ENCODE data around the gene GFPT2.

Gene GFPT2

DNA sequence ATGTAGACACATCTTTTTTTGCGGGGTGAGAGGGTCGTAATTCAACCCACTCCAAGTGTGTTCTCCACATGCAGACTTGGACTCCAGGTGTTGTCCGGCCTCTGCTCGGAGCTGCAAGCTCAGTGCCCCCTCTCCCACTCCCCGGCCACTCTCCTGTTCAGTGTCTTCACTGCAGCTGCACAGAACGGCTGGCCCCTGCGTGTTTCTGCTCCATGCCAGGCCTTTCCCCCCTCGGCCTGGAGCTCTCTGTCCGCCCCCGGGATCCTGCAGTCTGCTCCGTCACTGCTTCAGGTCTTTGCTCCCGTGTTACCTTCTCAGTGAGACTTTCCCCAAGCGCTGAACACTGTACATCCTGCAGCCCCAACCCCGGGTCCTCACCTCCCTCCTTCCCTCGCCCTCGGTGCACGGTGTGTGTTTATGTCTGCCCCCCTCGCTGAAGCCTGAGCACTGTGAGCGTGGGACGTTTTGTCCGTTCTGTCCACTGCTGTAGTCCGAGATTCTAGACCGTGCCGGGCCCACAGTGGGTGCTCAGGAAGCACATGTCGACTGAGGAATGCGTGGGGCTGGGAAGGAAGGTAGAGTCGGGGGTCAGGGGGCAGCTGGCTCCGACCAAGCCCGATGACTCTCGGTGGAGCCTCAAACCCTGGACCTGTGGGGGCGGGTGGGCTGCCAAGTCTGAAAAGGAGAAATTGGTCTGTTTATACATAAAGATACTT is 26.4 kb upstream of the GFPT2 start:
- in situ Hi-C loops (cut with MboI; ENCODE audit: low sequenced_read_pairs) = no loop called here

- in situ Hi-C loops (cut with MboI; ENCODE audit: low sequenced_read_pairs) = no loop called here
Observed at GRCh38 chr5:180378438-180379344, 25.6 kb upstream of the GFPT2 start.

GRCh38 chr5:180377556-180378197 is 24.5 kb upstream of the GFPT2 start:
- in situ Hi-C loops (cut with MboI; ENCODE audit: low sequenced_read_pairs) = no loop called here

DNA sequence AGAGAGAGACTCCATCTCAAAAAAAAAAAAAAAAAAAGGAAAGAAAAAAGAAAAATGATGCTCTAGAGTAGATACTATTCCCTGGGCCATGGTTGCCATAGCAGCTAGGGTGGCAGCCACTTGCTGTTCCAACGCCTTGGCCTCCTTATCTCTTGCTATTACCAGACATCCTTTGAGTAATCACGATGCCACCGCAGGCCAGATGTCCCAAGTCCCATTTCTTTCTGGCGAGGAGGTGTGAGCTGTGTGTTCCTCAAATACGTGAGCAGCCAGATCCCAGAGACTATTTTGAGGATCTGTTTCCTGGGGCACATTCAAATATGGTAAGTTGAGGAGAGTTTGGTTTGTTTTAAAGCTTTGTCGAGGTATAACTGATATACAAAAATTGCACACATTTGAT is 23.4 kb upstream of the GFPT2 start:
- in situ Hi-C loops (cut with MboI; ENCODE audit: low sequenced_read_pairs) = no loop called here

GRCh38 chr5:180375955-180376354 is 22.8 kb upstream of the GFPT2 start:
- in situ Hi-C loops (cut with MboI; ENCODE audit: low sequenced_read_pairs) = no loop called here

DNA sequence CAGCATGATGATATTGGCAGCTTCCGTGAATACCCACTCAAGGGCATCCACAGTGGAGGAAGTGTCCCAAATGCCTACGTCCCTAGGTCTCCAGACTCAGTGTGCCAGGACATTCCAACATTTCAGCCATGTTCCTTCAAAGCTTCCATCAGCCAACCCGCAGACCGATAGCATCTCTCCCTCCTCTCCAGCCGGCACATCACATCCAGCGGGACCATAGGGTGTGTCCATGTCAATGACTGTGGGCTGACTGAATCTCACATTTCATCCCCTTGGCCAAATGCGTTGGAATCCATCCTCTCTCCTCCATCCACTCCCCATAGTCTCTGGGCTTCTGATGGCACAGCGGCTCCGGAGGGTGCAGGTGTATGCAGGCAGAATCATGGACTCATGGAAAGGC is 22.2 kb upstream of the GFPT2 start:
- in situ Hi-C loops (cut with MboI; ENCODE audit: low sequenced_read_pairs) = no loop called here

DNA sequence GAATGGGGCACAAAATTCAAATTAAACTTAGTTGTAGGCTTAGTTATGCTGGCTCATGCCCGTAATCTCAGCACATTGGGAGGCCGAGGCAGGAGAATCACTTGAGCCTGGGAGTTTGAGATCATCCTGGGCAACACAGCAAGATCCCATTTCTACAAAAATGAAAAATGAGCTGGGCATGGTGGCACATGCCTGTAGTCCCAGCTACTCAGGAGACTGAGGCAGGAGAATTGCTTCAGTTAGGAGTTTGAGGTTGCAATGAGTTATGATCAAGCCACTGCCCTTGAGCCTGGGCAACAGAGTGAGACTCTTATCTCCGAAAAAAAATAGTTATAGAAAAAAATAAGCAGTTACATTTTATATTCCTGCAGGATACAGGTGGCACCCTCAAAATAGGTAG is 20.7 kb upstream of the GFPT2 start:
- in situ Hi-C loops (cut with MboI; ENCODE audit: low sequenced_read_pairs) = no loop called here

DNA sequence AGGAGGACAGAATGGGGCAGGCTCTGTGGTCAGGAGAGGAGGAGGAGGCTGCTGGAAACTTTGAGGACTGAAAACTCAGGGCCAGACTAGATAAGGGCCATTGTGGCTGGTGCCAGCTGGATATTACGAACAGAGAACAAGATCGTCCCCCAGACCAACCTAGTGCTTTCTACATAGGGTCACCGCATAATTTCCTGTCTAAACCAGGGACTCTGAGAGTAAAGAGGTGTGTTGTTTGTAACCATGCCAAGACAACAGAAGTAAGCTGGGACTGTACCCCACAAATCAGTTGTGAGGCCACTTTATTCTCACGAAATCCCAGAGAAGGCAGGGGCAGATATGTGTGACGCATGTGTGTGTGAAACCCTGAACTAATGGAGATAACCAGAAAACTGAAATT is 20.3 kb upstream of the GFPT2 start:
- in situ Hi-C loops (cut with MboI; ENCODE audit: low sequenced_read_pairs) = no loop called here

- in situ Hi-C loops (cut with MboI; ENCODE audit: low sequenced_read_pairs) = no loop called here
Observed at GRCh38 chr5:180371949-180372348, 18.8 kb upstream of the GFPT2 start.

- in situ Hi-C loops (cut with MboI; ENCODE audit: low sequenced_read_pairs) = no loop called here
Observed at GRCh38 chr5:180370861-180371641, 17.9 kb upstream of the GFPT2 start.

DNA sequence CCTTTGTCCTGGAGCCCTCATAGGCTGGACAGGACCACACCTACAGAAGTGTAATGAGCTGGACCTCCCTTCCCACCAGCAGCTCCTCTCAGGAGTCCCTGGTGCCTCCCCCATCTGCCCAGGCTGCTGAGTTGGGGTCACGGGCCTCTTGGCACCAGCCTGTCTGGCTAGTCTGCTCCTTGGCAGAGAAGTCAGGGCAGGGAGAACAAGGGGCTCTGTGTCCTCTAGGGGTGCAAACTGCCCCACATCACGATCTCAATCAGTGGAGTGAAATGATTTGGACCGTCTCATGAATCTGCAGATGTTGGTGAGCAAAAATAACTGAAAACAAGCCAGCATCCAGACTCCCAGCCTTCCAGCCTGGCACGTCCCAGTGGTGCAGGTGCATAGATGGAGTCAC is 14.9 kb upstream of the GFPT2 start:
- in situ Hi-C loops (cut with MboI; ENCODE audit: low sequenced_read_pairs) = no loop called here

- in situ Hi-C loops (cut with MboI; ENCODE audit: low sequenced_read_pairs) = no loop called here
Observed at GRCh38 chr5:180367300-180367699, 14.2 kb upstream of the GFPT2 start.

DNA sequence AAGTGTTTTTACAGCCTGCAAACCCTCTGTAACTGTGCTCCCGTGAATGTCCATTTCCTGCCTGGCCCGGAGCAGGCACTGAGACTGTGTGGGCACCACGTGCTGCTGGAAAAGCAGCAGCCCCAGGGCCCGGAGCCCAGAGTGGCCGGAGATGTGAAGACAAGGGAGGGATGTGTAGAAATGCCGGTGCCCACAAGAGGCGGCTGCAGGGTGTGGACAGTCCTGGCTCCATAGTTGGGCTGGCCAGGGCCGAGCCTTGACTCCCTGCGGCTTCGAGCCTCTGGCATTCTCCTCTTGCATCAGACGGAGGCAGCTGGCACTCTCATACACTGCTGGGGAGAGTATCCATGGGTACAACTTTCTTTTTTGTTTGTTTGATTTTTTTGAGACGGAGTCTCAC is 13.2 kb upstream of the GFPT2 start:
- in situ Hi-C loops (cut with MboI; ENCODE audit: low sequenced_read_pairs) = no loop called here

GRCh38 chr5:180365829-180366228 is 12.7 kb upstream of the GFPT2 start:
- in situ Hi-C loops (cut with MboI; ENCODE audit: low sequenced_read_pairs) = no loop called here

DNA sequence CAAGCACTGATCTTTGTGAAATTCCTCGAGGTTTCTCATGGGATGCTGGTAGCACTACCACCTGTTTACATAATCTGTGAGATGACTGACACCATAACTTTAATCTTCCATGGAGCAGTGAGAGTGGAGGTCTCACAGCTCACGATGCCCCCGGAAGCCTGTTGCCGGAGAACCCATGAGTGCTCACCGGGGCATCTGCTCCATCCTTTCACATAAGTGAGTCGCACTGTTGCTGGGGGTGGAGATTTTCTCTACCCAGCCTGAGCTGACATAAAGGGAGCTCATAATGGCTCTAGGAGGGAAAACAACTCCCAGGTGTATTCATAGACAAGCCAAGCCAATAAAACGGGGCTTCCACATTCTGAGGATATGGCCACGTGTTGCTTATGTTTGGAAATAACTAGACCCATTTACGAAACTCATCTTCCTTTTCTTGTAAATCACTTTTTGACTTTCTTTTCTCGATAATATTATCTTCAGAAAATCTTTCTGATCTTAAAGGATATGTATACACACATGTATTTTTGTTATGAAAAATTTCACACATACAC is 11.2 kb upstream of the GFPT2 start:
- in situ Hi-C loops (cut with MboI; ENCODE audit: low sequenced_read_pairs) = no loop called here

DNA sequence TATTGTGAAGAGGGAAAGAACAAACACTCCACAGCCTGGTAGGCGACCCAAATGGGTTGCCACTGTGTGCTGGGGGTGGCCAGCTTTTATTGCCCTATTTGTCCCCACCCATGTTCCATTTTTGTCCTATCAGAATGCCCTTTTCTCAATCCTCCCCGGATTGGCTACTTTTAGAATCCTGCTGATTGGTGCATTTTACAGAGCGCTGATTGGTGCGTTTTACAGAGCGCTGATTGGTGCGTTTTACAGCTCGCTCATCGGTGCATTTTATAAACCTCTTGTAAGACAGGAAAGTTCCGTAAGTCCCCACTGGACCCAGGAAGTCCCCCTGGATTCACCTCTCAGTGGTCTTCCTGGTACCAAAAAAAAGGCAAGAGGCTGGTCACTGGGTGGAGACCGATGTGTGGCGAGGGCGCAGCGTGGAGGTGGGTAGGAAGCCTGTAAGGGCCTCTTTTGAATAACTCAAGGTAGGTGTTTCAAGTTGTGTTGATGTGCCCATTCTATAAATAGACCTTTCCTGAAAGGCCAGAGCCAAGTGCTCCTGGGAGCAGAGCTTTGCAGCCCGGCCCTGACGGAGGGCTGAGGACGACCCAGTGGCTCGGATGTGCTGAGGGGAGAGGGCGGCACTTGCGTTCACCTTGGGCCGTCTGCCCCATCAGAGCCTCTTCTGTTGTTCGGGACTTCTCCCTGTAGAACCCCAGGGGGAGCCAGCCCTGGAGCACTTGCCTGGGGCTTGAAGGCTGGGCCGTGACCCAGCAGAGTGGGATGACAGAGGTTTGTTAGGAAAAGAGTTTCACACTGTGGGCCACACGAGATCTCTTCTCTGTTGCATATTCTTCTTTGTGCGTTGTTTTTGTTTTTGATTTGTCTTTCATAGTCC is 7.2 kb upstream of the GFPT2 start:
- in situ Hi-C loops (cut with MboI; ENCODE audit: low sequenced_read_pairs) = no loop called here

DNA sequence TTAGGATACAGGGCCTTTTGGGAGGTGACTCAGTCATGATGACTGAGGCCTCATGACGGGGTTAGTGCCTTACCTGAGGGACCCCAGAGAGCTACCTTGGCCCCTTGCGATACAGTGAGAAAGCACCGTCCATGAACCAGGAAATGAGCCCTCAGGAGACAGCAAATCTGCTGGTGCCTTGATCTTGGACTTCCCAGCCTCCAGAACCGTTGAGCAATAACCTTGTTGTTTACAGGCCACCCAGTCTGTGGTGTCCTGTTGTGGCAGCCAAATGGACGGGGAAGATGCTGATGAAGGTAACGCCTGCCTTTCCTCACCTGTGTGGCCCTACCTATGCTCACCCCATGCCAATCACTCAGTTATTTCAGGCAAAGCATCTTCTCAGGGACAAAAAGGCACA is 5.6 kb upstream of the GFPT2 start:
- in situ Hi-C loops (cut with MboI; ENCODE audit: low sequenced_read_pairs) = no loop called here

- in situ Hi-C loops (cut with MboI; ENCODE audit: low sequenced_read_pairs) = no loop called here
Observed at GRCh38 chr5:180358179-180358578, 5.0 kb upstream of the GFPT2 start.

DNA sequence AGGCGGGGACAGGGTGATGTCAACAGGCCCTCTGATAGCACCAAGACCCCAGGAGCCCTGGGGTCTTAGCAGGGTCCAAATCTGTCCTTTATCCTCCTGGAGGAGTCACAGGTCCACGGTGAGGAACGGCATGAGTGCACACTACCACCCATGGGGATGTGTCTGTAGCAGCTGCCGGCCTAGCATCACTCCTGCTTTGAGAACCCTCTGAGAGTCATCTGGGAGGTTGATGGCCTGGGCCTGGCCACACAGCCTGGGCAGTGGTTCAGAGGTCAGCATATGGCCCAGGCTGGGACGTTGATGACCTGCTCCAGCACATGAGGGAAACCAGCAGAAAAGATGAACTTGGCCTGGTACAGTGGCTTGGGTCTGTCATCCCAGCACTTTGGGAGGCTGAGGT is 1.8 kb upstream of the GFPT2 start:
- in situ Hi-C loops (cut with MboI; ENCODE audit: low sequenced_read_pairs) = no loop called here

- in situ Hi-C loops (cut with MboI; ENCODE audit: low sequenced_read_pairs) = no loop called here
Observed at GRCh38 chr5:180353980-180354452, 880 bp upstream of the GFPT2 start.

Measured in HL-60/S4 (cell line).